Thyroid gland (tissue), 4 donors: Measurements from ENCODE around the gene PPHLN1. TPM values are rescaled to one million over a fixed set of nuclear protein-coding genes. Genes with fewer than 3 reads are reported as not detected.

ENCODE experiments used
- DNase-seq, 2 donors: peaks; one replicate each; pipeline ENCODE4 v3.0.0-alpha.2; 2019
- H3K27ac ChIP-seq, 3 donors: fragments of 200-600 bp; sonication (generic); 1 replicate in 2 of 3; 2 replicates in 1 of 3; pipeline ENCODE4 v1.5.1; 2016 to 2019; ENCODE audit warnings: mild to moderate bottlenecking in 1 of 3, moderate library complexity in 1 of 3
- H3K27me3 ChIP-seq: fragments of 200-600 bp; sonication (generic); one replicate; pipeline ENCODE4 v1.5.1; 2019
- H3K36me3 ChIP-seq, 2 donors: fragments of 200-600 bp; sonication (generic); one replicate each; pipeline ENCODE4 v1.5.1; 2016 to 2019
- H3K4me1 ChIP-seq, 2 donors: fragments of 200-600 bp; sonication (generic); one replicate each; pipeline ENCODE4 v1.5.1; 2017 to 2019
- H3K4me3 ChIP-seq, 3 donors: fragments of 200-600 bp; sonication (generic); replicated peaks in 1 of 3; 1 replicate in 2 of 3; 2 replicates in 1 of 3; pipeline ENCODE4 v1.5.1; 2016; ENCODE audit warnings: mild to moderate bottlenecking in 1 of 3
- H3K9me3 ChIP-seq: fragments of 200-600 bp; sonication (generic); one replicate; pipeline ENCODE4 v1.5.1; 2017
- POLR2A ChIP-seq, 2 donors: fragments of 450-650 bp; IDR thresholded peaks; one replicate each; pipeline ENCODE4 v1.6.1; 2017; ENCODE audit warnings: antibody characterized with exemption in 2 of 2, mild to moderate bottlenecking in 2 of 2, moderate library complexity in 1 of 2
- WGBS, 2 donors: methylation state at CpG; one replicate each; pipeline ENCODE4 v1.1.5; 2017; 5-methylcytosine and 5-hydroxymethylcytosine counted together
- intact Hi-C: fragments of 100-400 bp; cut with DNase I; formaldehyde crosslinking; loops from one replicate; pipeline ENCODE4 v1.15.1; 2023
- total RNA-seq, 4 donors: library from RNA; depleted of rRNA; stranded (reverse); fragments of >200 nt; gene quantifications; one replicate each; pipeline ENCODE4 v1.2.3, GENCODE V29; 2016
- TF ChIP-seq, protein P1 (sequence below), 6 experiments: fragments of 200-600 bp in 3 of 6; fragments of 450-650 bp in 3 of 6; sonication (generic) in 3 of 6; IDR thresholded peaks; one replicate each; pipeline ENCODE4 v1.5.1; 2016 to 2019; ENCODE audit warnings: antibody characterized with exemption in 6 of 6, mild to moderate bottlenecking in 2 of 6, inconsistent platforms in 1 of 6, moderate library complexity in 1 of 6

Gene PPHLN1
- total RNA-seq, 4 donors from 2014 or later = 57.9 to 91.3 (median 66.3) TPM

DNA sequence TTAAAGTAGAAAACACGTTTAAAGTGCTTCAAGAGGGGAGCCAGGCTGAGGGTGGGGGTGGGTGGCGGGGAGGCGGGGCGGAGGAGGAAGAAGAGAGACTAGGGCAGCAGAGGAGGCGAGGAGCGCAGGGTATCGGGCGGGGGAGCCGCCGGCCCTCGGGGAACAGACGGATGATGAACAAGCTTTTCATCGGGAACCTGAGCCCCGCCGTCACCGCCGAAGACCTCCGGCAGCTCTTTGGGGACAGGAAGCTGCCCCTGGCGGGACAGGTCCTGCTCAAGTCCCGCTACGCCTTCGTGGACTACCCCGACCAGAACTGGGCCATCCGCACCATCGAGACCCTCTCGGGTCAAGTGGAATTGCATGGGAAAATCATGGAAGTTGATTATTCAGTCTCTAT lies 39.2 kb upstream of the PPHLN1 start:
- Histone ChIP-seq H3K27ac (no peak overlapping the region), H3K9me3 (no peaks in the 10 kb centered on the region), H3K27me3 (no peaks in the 10 kb centered on the region), H3K36me3 (no peaks in the 10 kb centered on the region), H3K4me3 (no peak overlapping the region), H3K4me1 (no peaks in the 10 kb centered on the region)
- TF ChIP-seq, protein P1, sequence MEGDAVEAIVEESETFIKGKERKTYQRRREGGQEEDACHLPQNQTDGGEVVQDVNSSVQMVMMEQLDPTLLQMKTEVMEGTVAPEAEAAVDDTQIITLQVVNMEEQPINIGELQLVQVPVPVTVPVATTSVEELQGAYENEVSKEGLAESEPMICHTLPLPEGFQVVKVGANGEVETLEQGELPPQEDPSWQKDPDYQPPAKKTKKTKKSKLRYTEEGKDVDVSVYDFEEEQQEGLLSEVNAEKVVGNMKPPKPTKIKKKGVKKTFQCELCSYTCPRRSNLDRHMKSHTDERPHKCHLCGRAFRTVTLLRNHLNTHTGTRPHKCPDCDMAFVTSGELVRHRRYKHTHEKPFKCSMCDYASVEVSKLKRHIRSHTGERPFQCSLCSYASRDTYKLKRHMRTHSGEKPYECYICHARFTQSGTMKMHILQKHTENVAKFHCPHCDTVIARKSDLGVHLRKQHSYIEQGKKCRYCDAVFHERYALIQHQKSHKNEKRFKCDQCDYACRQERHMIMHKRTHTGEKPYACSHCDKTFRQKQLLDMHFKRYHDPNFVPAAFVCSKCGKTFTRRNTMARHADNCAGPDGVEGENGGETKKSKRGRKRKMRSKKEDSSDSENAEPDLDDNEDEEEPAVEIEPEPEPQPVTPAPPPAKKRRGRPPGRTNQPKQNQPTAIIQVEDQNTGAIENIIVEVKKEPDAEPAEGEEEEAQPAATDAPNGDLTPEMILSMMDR (IDR thresholded peaks at IDR 0.05) = no peak
- TF ChIP-seq POLR2A (IDR thresholded peaks at IDR 0.05) = no peak
- no peak for DNase-seq
- WGBS, 2 donors = 86 to 90% methylated on average over 26 of the region's 26 CpGs
- intact Hi-C loops = no loop called here

DNA sequence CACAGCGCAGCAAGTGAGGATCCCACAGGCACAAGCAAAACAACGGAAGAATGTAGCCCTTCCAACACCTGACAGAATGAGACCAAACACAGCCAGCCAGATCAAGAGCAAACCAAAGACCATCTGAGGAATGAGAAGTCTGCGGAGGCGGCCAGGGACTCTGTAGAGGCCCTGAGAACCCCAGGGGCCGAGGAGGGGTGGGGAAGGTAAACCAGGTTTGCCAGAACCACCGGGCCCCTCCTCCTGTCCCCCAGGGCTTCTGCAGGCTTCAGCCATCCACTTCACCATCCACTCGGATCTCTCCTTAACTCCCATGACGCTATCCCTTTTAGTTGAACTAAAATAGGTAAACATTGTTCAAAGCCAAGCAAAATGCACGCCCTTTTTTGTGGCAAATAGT lies 37.4 kb upstream of the PPHLN1 start:
- no peak for TF ChIP-seq POLR2A (IDR thresholded peaks at IDR 0.05)
- no peaks in the 10 kb centered on the region for H3K4me1 ChIP-seq
- no peak overlapping the region for H3K4me3 ChIP-seq
- DNase-seq = no peak
- H3K9me3 ChIP-seq = no peaks in the 10 kb centered on the region
- H3K27me3 ChIP-seq = no peaks in the 10 kb centered on the region
- no peaks in the 10 kb centered on the region for H3K36me3 ChIP-seq
- no peak overlapping the region for H3K27ac ChIP-seq
- WGBS, 2 donors = 54 to 59% methylated on average over 9 of the region's 9 CpGs
- intact Hi-C loops = no loop called here

DNA sequence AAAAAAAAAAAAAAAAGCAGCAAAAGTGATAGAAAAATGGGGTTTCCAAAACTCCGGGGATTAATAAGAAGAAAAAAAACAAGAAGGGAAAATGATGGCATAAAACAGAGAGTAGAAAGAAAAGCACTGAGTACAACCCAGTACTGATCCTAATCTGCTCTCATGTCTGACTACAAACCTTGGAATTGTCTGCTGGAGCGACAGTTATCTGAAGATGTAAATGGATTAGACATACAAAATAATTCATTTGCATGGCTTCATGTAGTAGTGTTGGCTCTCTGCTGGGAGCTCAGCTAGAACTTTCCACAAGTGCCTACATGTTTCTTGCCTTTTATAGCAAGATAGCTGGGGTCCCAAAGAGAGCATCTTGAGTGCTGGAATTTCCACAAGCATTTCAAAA lies 34.3 kb upstream of the PPHLN1 start:
- Histone ChIP-seq H3K27ac (no peak overlapping the region), H3K4me1 (no peaks in the 10 kb centered on the region), H3K4me3 (no peak overlapping the region), H3K27me3 (no peaks in the 10 kb centered on the region), H3K9me3 (no peaks in the 10 kb centered on the region), H3K36me3 (no peaks in the 10 kb centered on the region)
- TF ChIP-seq, protein P1 (IDR thresholded peaks at IDR 0.05) = no peak
- TF ChIP-seq POLR2A (IDR thresholded peaks at IDR 0.05) = no peak
- DNase-seq = no peak
- intact Hi-C loops = no loop called here
- WGBS, 2 donors = 91 to 95% methylated on average over 2 of the region's 2 CpGs

DNA sequence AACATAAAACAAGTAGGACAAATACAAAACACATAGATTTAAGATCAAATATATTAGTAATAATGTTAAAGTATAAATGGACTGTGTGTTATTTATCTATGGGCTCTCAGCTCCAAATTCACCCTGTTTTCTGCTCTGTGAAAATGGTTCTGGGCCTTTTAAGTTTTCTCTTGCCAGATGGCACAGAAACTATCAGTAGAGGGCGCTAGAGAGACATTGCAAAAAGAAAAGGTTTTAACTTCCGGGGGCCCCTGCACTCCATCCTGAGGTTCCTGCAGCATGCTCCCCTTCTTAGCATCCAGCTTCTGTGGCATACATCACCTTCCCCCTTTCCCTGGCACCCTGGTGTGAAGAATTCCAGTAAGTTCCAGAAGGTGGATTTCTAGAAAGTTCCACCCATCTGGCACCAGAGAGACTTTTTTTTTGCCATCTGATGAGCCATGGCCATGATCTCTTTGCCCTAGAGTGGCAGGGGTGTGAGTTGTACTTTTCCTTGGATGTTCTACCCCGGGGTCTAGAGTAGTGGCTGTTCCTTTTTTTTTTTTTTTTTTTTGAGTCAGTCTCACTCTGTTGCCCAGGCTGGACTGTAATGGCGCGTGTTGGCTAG lies 29.4 kb upstream of the PPHLN1 start:
- Histone ChIP-seq H3K27ac (no peak overlapping the region), H3K9me3 (no peaks in the 10 kb centered on the region), H3K4me3 (no peak overlapping the region), H3K36me3 (no peaks in the 10 kb centered on the region), H3K27me3 (no peaks in the 10 kb centered on the region), H3K4me1 (no peaks in the 10 kb centered on the region)
- intact Hi-C loops = no loop called here
- no peak for DNase-seq
- 85 to 87% methylated on average over 5 of the region's 5 CpGs for WGBS, 2 donors
- TF ChIP-seq, protein P1 (IDR thresholded peaks at IDR 0.05) = no peak
- no peak for TF ChIP-seq POLR2A (IDR thresholded peaks at IDR 0.05)

DNA sequence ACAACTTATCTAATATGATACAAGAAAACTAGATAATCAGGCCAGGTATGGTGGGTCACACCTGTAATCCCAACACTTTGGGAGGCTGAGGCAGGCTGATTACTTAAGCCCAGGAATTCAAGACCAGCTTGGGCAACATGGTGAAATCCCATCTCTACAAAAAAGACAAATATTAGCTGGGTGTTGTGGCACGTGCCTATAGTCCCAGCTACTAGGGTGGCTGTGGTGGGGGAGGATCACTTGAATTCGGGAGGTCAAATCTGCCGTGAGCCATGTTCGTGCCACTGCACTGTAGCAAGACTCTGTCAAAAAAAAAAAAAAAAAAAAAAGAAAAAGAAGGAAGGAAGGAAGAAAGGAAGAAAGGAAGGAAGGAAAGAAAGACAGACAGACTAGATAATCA lies 27.1 kb upstream of the PPHLN1 start:
- H3K9me3 ChIP-seq = no peaks in the 10 kb centered on the region
- no peaks in the 10 kb centered on the region for H3K27me3 ChIP-seq
- no peak for TF ChIP-seq POLR2A (IDR thresholded peaks at IDR 0.05)
- TF ChIP-seq, protein P1 (IDR thresholded peaks at IDR 0.05) = no peak
- no peaks in the 10 kb centered on the region for H3K4me1 ChIP-seq
- intact Hi-C loops = no loop called here
- no peak overlapping the region for H3K27ac ChIP-seq
- no peak for DNase-seq
- H3K36me3 ChIP-seq = no peaks in the 10 kb centered on the region
- WGBS, 2 donors = 83 to 90% methylated on average over 4 of the region's 4 CpGs
- H3K4me3 ChIP-seq = no peak overlapping the region
